ENCODE measurements around the gene TMEM163.

- TF ChIP-seq POLR2AphosphoS5 (IDR thresholded peaks at IDR 0.05) (no peak), POLR2A (IDR thresholded peaks at IDR 0.05; ENCODE audit: low read depth) (no peak)
These were observed 306.2 kb downstream of the TMEM163 start for GRCh38 chr2:134412639-134412999.

Measured in esophagus muscularis mucosa (tissue), 2 donors.